ENCODE results near the gene CEP68.
"Not testable (repeated sequence)": the region's sequence is repeated elsewhere in the genome, so short reads cannot be mapped to it uniquely, and the experiment has no call there.

CEP68 gene

GRCh38 chr2:65056215-65057053 is at the start of gene CEP68:
CEP68 (plus strand) TSS chr2:65056416; CDS start chr2:65069445, 13,029 bp downstream.
- DNase-seq (ENCODE audit: low read depth) = peak; percentile 86

GRCh38 chr2:65013776-65014175 is 42.4 kb upstream of the CEP68 start:
- DNase-seq (ENCODE audit: low read depth) = no peak

- DNase-seq (ENCODE audit: low read depth) = no peak
Measured at GRCh38 chr2:65015731-65016130, 40.5 kb upstream of the CEP68 start.

GRCh38 chr2:65016789-65017188 is 39.4 kb upstream of the CEP68 start:
- no peak for DNase-seq (ENCODE audit: low read depth)

- no peak for DNase-seq (ENCODE audit: low read depth)
Measured at GRCh38 chr2:65017335-65017734, 38.9 kb upstream of the CEP68 start.

- no peak for DNase-seq (ENCODE audit: low read depth)
Measured at GRCh38 chr2:65018141-65018582, 38.1 kb upstream of the CEP68 start.

- DNase-seq (ENCODE audit: low read depth) = no peak
Measured at GRCh38 chr2:65019010-65019409, 37.2 kb upstream of the CEP68 start.

GRCh38 chr2:65019675-65020195 is 36.5 kb upstream of the CEP68 start:
- no peak for DNase-seq (ENCODE audit: low read depth)

GRCh38 chr2:65020251-65020650 is 36.0 kb upstream of the CEP68 start:
- DNase-seq (ENCODE audit: low read depth) = not testable (repeated sequence)

GRCh38 chr2:65020943-65021528 is 35.2 kb upstream of the CEP68 start:
- DNase-seq (ENCODE audit: low read depth) = no peak

- DNase-seq (ENCODE audit: low read depth) = no peak
Measured at GRCh38 chr2:65021709-65022108, 34.5 kb upstream of the CEP68 start.

GRCh38 chr2:65022189-65022588 is 34.0 kb upstream of the CEP68 start:
- no peak for DNase-seq (ENCODE audit: low read depth)

GRCh38 chr2:65023742-65024141 is 32.5 kb upstream of the CEP68 start:
- DNase-seq (ENCODE audit: low read depth) = no peak

- DNase-seq (ENCODE audit: low read depth) = no peak
Measured at GRCh38 chr2:65024149-65024829, 31.9 kb upstream of the CEP68 start.

- no peak for DNase-seq (ENCODE audit: low read depth)
Measured at GRCh38 chr2:65025453-65026123, 30.6 kb upstream of the CEP68 start.

GRCh38 chr2:65026154-65026553 is 30.1 kb upstream of the CEP68 start:
- no peak for DNase-seq (ENCODE audit: low read depth)

GRCh38 chr2:65026704-65027464 is 29.3 kb upstream of the CEP68 start:
- no peak for DNase-seq (ENCODE audit: low read depth)

- no peak for DNase-seq (ENCODE audit: low read depth)
Measured at GRCh38 chr2:65027616-65028244, 28.5 kb upstream of the CEP68 start.

- no peak for DNase-seq (ENCODE audit: low read depth)
Measured at GRCh38 chr2:65030476-65031332, 25.5 kb upstream of the CEP68 start.
